ENCODE results near the gene ATP2C2.

DNA sequence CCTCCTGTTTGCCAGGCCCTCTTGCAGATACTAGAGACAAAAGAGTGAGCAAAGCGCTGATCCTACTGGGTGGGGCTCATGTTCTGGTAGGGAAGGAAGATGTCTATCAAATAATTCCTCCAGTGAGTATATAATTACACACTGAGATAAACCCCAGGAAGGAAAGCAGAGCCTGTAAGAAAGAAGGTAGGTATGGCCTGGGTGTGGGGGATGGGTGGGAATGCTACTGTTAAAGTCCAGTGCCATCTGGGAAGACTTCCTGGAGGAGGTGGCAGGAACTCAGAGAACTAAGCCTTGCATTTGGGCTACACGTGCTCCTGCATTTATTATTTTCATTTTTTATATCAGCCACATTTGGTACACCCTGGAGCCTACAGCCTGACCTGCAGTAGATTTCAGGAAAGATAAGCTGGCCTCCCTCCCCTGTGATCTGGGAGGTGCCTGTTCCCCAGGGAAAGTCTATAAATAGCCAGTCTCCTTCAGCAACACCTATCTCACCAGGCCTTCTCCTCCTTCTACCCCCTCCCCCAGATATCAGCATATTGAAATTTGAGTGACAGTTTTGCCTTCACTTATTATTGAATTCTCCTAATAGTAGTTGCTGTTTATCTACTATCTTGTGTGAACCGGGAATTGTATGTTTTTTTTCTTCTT lies 11.5 kb downstream of the ATP2C2 start:
- TF ChIP-seq POLR2A (IDR thresholded peaks at IDR 0.05; ENCODE audit: extremely low read depth, insufficient read length) (no peak), CTCF (IDR thresholded peaks at IDR 0.05; ENCODE audit: low read depth, low read length) (no peak), MYC (IDR thresholded peaks at IDR 0.05; ENCODE audit: low read depth, low read length) (no peak)
- TF ChIP-seq, protein P1, sequence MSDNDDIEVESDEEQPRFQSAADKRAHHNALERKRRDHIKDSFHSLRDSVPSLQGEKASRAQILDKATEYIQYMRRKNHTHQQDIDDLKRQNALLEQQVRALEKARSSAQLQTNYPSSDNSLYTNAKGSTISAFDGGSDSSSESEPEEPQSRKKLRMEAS (IDR thresholded peaks at IDR 0.05; ENCODE audit: low read depth, low read length), result no peak
